ENCODE measurements around the gene BABAM2.

Gene BABAM2

DNA sequence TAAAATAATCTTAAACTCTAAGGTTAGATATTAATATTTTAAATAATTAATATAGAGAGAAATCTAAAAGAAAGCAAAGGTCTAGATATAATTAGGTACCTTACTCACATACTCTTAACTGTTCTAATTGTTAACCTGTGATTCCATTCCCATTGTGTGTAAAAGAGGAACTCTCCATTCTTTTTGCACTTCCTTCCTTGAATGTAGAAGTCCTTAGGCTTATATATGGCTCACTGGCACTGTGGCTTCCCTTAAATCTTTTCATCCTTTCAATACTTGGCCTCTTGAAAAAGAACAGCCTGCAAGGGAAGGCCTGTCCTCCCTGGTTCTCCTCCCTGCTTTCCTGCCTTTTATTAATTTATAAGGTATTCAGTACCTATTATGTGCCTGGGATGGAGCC is 319.3 kb downstream of the BABAM2 start:
- Histone ChIP-seq H3K4me3 (ENCODE audit: low read depth in 1 of 2, low read length in 2 of 2) (no peak overlapping the region), H3K9ac (ENCODE audit: low read depth in 1 of 2, low read length in 2 of 2) (no peak overlapping the region), H3K36me3 (ENCODE audit: control insufficient read depth in 1 of 2, insufficient read depth in 2 of 2, low read length in 2 of 2) (no peaks in the 10 kb centered on the region), H3K9me3 (ENCODE audit: control insufficient read depth in 1 of 2, low read length in 2 of 2) (no peaks in the 10 kb centered on the region), H3K27me3 (ENCODE audit: control insufficient read depth in 1 of 2, insufficient read depth in 2 of 2, low read length in 2 of 2) (no peaks in the 10 kb centered on the region), H3K27ac (ENCODE audit: low read depth, low read length) (no peak overlapping the region), H3K4me1 (ENCODE audit: control insufficient read depth in 1 of 2, insufficient read depth in 2 of 2, low read length in 2 of 2) (peaks cover 20 to 32% of the 10 kb centered on the region in 2 donors)

DNA sequence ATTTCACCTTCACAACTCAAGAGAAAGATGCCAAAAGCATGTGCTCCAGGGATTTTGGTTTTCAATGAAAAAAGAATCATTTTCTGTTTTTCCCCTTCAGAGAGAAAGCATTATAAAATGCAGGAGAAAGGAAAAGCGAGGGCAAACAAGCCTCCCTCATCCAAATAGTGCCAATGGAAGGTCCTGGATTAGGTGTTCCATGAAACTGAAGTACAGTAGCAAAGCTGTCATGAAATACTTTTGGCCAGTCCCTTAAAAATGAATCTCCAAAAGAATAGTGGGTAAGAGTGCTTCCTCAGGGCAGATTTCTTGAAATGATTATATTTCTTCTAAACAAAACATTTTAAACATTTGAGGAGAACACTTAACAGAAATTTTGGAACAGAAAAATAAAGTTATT is 320.0 kb downstream of the BABAM2 start:
- Histone ChIP-seq H3K4me3 (ENCODE audit: low read depth in 1 of 2, low read length in 2 of 2) (no peak overlapping the region), H3K9me3 (ENCODE audit: control insufficient read depth in 1 of 2, low read length in 2 of 2) (no peaks in the 10 kb centered on the region), H3K27me3 (ENCODE audit: control insufficient read depth in 1 of 2, insufficient read depth in 2 of 2, low read length in 2 of 2) (no peaks in the 10 kb centered on the region), H3K27ac (ENCODE audit: low read depth, low read length) (no peak overlapping the region), H3K9ac (ENCODE audit: low read depth in 1 of 2, low read length in 2 of 2) (no peak overlapping the region), H3K36me3 (ENCODE audit: control insufficient read depth in 1 of 2, insufficient read depth in 2 of 2, low read length in 2 of 2) (no peaks in the 10 kb centered on the region), H3K4me1 (ENCODE audit: control insufficient read depth in 1 of 2, insufficient read depth in 2 of 2, low read length in 2 of 2) (peaks cover 20 to 37% of the 10 kb centered on the region in 2 donors)

DNA sequence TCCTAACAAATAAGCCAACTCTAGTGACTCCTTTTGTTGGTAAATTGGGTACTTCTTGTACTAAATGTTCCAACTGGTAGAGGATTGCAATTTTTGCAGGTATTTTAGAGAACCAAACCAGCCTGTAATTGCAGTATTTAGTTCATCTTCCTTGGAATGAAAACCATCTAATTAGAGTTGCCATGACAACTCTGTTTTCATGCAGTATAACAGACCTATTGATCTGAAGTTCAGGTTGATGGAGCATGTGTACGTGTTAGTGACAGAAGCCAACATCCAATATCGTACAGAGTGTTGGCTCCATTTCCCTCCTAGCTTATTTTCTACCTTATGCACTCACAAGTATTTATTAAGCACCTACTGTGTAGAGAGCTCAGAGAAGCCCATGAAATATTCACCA is 325.8 kb downstream of the BABAM2 start:
- Histone ChIP-seq H3K27ac (ENCODE audit: low read depth, low read length) (no peak overlapping the region), H3K9me3 (ENCODE audit: control insufficient read depth in 1 of 2, low read length in 2 of 2) (no peaks in the 10 kb centered on the region), H3K9ac (ENCODE audit: low read depth in 1 of 2, low read length in 2 of 2) (no peak overlapping the region), H3K27me3 (ENCODE audit: control insufficient read depth in 1 of 2, insufficient read depth in 2 of 2, low read length in 2 of 2) (no peaks in the 10 kb centered on the region), H3K4me3 (ENCODE audit: low read depth in 1 of 2, low read length in 2 of 2) (no peak overlapping the region), H3K4me1 (ENCODE audit: control insufficient read depth in 1 of 2, insufficient read depth in 2 of 2, low read length in 2 of 2) (peaks cover 5 to 27% of the 10 kb centered on the region in 2 donors), H3K36me3 (ENCODE audit: control insufficient read depth in 1 of 2, insufficient read depth in 2 of 2, low read length in 2 of 2) (no peaks in the 10 kb centered on the region)

DNA sequence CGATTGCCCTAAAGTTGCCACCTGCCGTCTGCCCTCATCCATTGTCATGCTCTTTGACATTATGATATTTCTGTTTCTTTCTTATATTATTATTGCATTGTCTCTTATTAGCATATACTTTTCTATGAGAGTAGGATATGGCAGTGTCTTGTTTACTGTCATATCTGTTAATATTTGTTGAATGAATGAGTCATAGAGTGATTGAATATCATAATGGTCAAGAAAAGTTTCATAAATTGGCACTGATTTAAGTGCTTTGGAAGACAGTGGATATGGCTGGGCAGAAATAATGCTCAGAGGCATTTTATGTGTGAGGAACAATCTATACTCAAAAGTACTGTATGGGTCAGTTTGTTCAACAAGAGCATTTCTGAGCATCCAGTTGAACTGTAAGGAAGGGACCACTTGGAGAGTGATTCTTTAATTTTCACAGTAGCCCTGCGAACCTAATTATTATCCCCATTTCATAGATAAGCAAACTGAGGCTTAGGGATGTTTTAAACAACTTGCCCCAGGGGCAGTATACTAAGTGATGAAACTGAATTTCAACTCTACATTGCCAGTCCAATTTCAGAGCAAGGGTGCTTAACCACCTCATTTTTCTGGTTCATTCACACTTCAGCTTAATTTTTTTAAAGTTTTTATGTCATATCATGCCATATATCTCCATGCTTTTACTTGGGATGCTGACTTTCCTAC is 326.7 kb downstream of the BABAM2 start:
- Histone ChIP-seq H3K9me3 (ENCODE audit: control insufficient read depth in 1 of 2, low read length in 2 of 2) (no peaks in the 10 kb centered on the region), H3K9ac (ENCODE audit: low read depth in 1 of 2, low read length in 2 of 2) (no peak overlapping the region), H3K27me3 (ENCODE audit: control insufficient read depth in 1 of 2, insufficient read depth in 2 of 2, low read length in 2 of 2) (no peaks in the 10 kb centered on the region), H3K36me3 (ENCODE audit: control insufficient read depth in 1 of 2, insufficient read depth in 2 of 2, low read length in 2 of 2) (no peaks in the 10 kb centered on the region), H3K4me1 (ENCODE audit: control insufficient read depth in 1 of 2, insufficient read depth in 2 of 2, low read length in 2 of 2) (peaks cover 5 to 23% of the 10 kb centered on the region in 2 donors), H3K4me3 (ENCODE audit: low read depth in 1 of 2, low read length in 2 of 2) (no peak overlapping the region), H3K27ac (ENCODE audit: low read depth, low read length) (no peak overlapping the region)

DNA sequence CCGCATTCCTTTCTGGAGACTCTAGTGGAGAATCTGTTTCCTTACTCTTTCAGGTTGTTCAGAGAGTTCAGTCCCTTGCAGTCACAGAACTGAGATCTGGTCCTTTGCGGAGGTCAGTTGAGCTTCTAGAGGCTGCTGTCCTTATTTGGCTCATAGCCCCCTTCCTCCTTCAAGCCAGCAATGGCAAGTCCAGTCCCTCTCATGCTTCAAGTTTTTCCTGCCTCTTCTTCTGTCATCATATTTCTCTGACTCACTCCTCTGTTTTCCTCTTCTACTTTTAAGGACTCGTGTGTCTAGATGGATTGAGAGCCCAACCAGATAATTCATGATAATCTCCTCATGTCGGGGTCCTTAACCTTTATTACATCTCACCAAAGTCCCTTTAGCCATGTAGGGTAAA is 328.6 kb downstream of the BABAM2 start:
- no peak overlapping the region for H3K27ac ChIP-seq (ENCODE audit: low read depth, low read length)
- H3K9ac ChIP-seq (ENCODE audit: low read depth in 1 of 2, low read length in 2 of 2), result no peak overlapping the region
- peaks cover 5 to 28% of the 10 kb centered on the region in 2 donors for H3K4me1 ChIP-seq (ENCODE audit: control insufficient read depth in 1 of 2, insufficient read depth in 2 of 2, low read length in 2 of 2)
- H3K36me3 ChIP-seq (ENCODE audit: control insufficient read depth in 1 of 2, insufficient read depth in 2 of 2, low read length in 2 of 2), result no peaks in the 10 kb centered on the region
- no peak overlapping the region for H3K4me3 ChIP-seq (ENCODE audit: low read depth in 1 of 2, low read length in 2 of 2)
- no peaks in the 10 kb centered on the region for H3K27me3 ChIP-seq (ENCODE audit: control insufficient read depth in 1 of 2, insufficient read depth in 2 of 2, low read length in 2 of 2)
- no peaks in the 10 kb centered on the region for H3K9me3 ChIP-seq (ENCODE audit: control insufficient read depth in 1 of 2, low read length in 2 of 2)

DNA sequence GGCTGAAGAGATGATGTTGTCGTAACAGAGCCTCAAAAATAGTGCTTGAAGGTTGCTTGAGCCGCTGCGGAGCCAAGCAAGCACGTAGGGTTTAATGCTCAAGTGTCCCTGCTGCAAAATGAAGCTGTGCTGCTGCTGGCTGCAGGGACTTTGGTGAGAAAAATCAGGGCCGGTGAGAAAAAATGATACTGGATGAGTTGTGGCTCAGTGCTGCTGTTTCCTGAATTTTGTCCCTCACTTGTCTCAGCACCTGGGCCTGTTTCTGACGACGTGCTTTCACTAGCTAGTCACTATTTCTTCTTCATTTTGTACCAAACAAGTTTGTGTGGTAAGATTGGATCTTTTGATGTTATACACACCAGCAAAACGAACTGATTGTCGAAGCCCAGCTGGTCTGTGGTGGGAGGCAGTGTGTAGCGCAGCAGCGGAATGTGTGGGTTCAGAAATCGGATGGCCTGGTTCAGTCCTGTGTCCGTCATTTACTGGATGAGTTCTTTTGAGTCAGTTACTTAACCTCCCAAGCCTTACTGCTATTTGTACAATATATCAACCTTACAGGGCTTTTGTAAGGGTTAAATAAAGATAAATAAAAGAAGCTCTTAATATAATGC is 329.3 kb downstream of the BABAM2 start:
- H3K36me3 ChIP-seq (ENCODE audit: control insufficient read depth in 1 of 2, insufficient read depth in 2 of 2, low read length in 2 of 2), result no peaks in the 10 kb centered on the region

DNA sequence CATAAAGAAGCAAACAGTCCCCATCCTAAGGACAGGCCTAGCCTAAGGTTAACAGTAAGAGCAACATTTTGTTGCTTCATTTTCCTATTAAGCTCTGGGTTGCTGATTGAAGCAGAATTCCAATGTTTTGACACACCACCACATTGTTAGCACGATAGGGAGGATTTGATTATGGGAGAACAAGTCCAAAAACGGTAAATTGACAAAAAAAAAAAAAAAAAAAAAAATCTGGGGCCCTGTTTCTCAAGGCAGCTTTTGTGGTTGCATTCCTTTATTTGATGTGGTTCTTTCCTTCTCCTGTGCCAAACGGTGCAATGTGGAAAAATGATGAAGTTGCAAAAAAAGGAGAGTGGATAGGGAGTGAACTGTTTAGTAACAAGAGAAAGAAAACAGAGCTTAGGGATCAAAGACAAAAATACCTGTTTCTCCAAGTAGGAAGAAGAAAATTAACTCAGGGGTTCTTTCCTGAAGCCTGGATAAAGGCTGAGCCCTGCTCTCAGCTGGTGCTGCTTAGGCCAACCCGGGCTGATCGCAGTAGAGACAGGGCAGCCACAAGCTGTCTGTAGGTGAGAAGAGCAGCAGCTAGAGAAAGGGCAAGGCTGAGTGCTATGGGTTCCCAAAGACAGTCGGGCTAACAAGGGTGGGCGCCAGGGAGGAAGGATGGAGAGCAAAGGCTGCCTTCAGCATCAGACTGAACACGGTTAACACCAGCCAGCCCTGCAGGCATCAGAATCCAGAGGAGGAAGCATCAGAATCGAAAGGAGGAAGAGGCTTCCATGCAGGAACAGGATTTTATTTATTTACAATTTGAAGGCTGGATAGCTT is 334.3 kb downstream of the BABAM2 start:
- no peaks in the 10 kb centered on the region for H3K36me3 ChIP-seq (ENCODE audit: control insufficient read depth in 1 of 2, insufficient read depth in 2 of 2, low read length in 2 of 2)
- H3K27me3 ChIP-seq (ENCODE audit: control insufficient read depth in 1 of 2, insufficient read depth in 2 of 2, low read length in 2 of 2), result no peaks in the 10 kb centered on the region
- peaks cover 6 to 8% of the 10 kb centered on the region in 2 donors for H3K4me1 ChIP-seq (ENCODE audit: control insufficient read depth in 1 of 2, insufficient read depth in 2 of 2, low read length in 2 of 2)
- H3K27ac ChIP-seq (ENCODE audit: low read depth, low read length), result no peak overlapping the region
- H3K9ac ChIP-seq (ENCODE audit: low read depth in 1 of 2, low read length in 2 of 2), result peak overlapping the region in 1 of 2 donors; percentile 8
- H3K4me3 ChIP-seq (ENCODE audit: low read depth in 1 of 2, low read length in 2 of 2), result no peak overlapping the region
- no peaks in the 10 kb centered on the region for H3K9me3 ChIP-seq (ENCODE audit: control insufficient read depth in 1 of 2, low read length in 2 of 2)

More for the DNA sequence above, 329.3 kb downstream of the BABAM2 start:
- no peak overlapping the region for H3K27ac ChIP-seq (ENCODE audit: low read depth, low read length)
- no peaks in the 10 kb centered on the region for H3K9me3 ChIP-seq (ENCODE audit: control insufficient read depth in 1 of 2, low read length in 2 of 2)
- H3K27me3 ChIP-seq (ENCODE audit: control insufficient read depth in 1 of 2, insufficient read depth in 2 of 2, low read length in 2 of 2), result no peaks in the 10 kb centered on the region
- H3K4me1 ChIP-seq (ENCODE audit: control insufficient read depth in 1 of 2, insufficient read depth in 2 of 2, low read length in 2 of 2), result peaks cover 5 to 23% of the 10 kb centered on the region in 2 donors
- H3K4me3 ChIP-seq (ENCODE audit: low read depth in 1 of 2, low read length in 2 of 2), result no peak overlapping the region
- no peak overlapping the region for H3K9ac ChIP-seq (ENCODE audit: low read depth in 1 of 2, low read length in 2 of 2)

DNA sequence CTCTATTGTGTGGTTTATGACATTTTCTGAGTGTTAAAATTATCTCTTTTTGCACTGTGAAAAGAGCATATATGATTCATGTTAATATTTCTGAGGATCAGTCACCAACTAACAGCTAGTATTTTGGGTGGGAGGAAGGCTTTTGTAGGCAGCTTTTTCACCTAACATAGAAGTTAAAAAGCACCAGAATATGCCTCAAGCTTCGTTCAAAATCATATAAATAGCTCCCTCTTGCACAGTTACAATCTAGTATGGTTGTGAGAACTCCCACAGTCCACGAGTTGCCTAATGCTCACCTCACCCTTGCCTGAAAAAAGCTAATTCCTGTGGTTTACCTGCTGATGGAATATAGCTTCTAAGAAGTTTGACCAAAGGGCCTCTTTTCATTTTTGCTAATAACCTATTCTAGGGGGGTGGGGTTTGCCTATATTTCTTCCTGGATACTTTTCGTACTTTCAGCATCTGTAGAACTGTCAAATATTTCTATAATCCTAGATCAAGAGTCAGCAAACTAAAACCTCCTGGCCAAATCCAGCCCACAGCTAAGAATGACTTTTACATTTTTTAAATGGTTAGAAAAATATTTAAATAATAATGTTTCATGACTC is 335.0 kb downstream of the BABAM2 start:
- H3K9me3 ChIP-seq (ENCODE audit: control insufficient read depth in 1 of 2, low read length in 2 of 2), result no peaks in the 10 kb centered on the region
- no peaks in the 10 kb centered on the region for H3K27me3 ChIP-seq (ENCODE audit: control insufficient read depth in 1 of 2, insufficient read depth in 2 of 2, low read length in 2 of 2)
- no peak overlapping the region for H3K27ac ChIP-seq (ENCODE audit: low read depth, low read length)
- no peaks in the 10 kb centered on the region for H3K36me3 ChIP-seq (ENCODE audit: control insufficient read depth in 1 of 2, insufficient read depth in 2 of 2, low read length in 2 of 2)
- H3K4me1 ChIP-seq (ENCODE audit: control insufficient read depth in 1 of 2, insufficient read depth in 2 of 2, low read length in 2 of 2), result peaks cover 6 to 8% of the 10 kb centered on the region in 2 donors
- H3K4me3 ChIP-seq (ENCODE audit: low read depth in 1 of 2, low read length in 2 of 2), result no peak overlapping the region
- peak overlapping the region in 1 of 2 donors; percentile 8 for H3K9ac ChIP-seq (ENCODE audit: low read depth in 1 of 2, low read length in 2 of 2)

DNA sequence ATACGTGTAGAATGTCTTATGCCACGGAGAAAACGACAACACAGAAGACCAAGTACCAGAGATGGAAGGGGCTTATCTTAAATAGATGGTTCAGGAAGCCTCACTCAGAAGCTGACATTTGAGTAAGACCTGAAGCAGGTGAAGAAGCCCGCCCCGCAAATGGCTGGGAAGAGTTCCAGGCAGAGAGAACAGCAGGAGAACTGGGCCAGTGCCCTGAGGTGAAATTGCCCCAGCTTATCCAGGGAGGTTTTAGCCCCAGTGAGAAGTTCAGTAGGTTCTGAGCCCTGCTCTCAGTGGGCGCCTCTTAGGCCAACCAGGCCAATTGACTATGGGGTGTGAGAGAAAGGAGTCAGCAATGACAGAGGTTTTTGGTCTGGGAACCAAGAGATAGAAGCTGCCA is 336.0 kb downstream of the BABAM2 start:
- H3K27me3 ChIP-seq (ENCODE audit: control insufficient read depth in 1 of 2, insufficient read depth in 2 of 2, low read length in 2 of 2), result no peaks in the 10 kb centered on the region
- no peak overlapping the region for H3K4me3 ChIP-seq (ENCODE audit: low read depth in 1 of 2, low read length in 2 of 2)
- H3K36me3 ChIP-seq (ENCODE audit: control insufficient read depth in 1 of 2, insufficient read depth in 2 of 2, low read length in 2 of 2), result no peaks in the 10 kb centered on the region
- no peak overlapping the region for H3K9ac ChIP-seq (ENCODE audit: low read depth in 1 of 2, low read length in 2 of 2)
- no peak overlapping the region for H3K27ac ChIP-seq (ENCODE audit: low read depth, low read length)
- no peaks in the 10 kb centered on the region for H3K9me3 ChIP-seq (ENCODE audit: control insufficient read depth in 1 of 2, low read length in 2 of 2)
- H3K4me1 ChIP-seq (ENCODE audit: control insufficient read depth in 1 of 2, insufficient read depth in 2 of 2, low read length in 2 of 2), result peaks cover 10 to 15% of the 10 kb centered on the region in 2 donors

DNA sequence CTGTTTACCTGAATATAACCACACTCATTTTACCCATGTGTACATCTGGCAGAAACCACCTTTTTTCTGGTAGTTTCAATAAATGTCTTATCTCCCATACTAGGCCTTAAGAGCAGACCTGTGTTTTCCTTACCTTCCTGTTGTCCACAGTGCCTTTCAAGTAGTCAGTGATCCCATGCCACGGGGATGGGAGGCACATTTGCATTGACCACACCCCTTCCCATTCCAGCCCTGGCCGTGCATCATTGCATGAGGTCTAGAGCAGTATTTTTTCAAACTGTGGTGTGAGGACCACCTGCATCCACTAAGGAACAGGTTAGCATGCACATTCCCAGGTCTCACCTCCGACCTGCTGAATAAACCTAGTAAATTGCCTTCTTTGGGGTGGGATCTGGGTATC is 337.0 kb downstream of the BABAM2 start:
- Histone ChIP-seq H3K4me3 (ENCODE audit: low read depth in 1 of 2, low read length in 2 of 2) (no peak overlapping the region), H3K36me3 (ENCODE audit: control insufficient read depth in 1 of 2, insufficient read depth in 2 of 2, low read length in 2 of 2) (no peaks in the 10 kb centered on the region), H3K27ac (ENCODE audit: low read depth, low read length) (no peak overlapping the region), H3K27me3 (ENCODE audit: control insufficient read depth in 1 of 2, insufficient read depth in 2 of 2, low read length in 2 of 2) (no peaks in the 10 kb centered on the region), H3K9me3 (ENCODE audit: control insufficient read depth in 1 of 2, low read length in 2 of 2) (no peaks in the 10 kb centered on the region), H3K9ac (ENCODE audit: low read depth in 1 of 2, low read length in 2 of 2) (no peak overlapping the region), H3K4me1 (ENCODE audit: control insufficient read depth in 1 of 2, insufficient read depth in 2 of 2, low read length in 2 of 2) (peaks cover 18 to 23% of the 10 kb centered on the region in 2 donors)
